ENCODE results near the gene TMEM9B.
"Not testable (repeated sequence)": the region's sequence is repeated elsewhere in the genome, so short reads cannot be mapped to it uniquely, and the experiment has no call there.

- TF ChIP-seq CTCF (IDR thresholded peaks at IDR 0.05 in 4 of 5, conservative IDR thresholded peaks at IDR 0.05 in 1 of 5); POLR2A (IDR thresholded peaks at IDR 0.05): not testable (repeated sequence)
These were observed 22.5 kb upstream of the TMEM9B start for GRCh38 chr11:8986772-8987171.

Data from gastrocnemius medialis (tissue), 4 donors.